Endometrial microvascular endothelial cells (primary cell): ENCODE measurements around the gene PVRIG. TPM values are rescaled to one million over a fixed set of nuclear protein-coding genes. Genes with fewer than 3 reads are reported as not detected.
"Not testable (repeated sequence)": the region's sequence is repeated elsewhere in the genome, so short reads cannot be mapped to it uniquely, and the experiment has no call there.

Experiments
- in situ Hi-C: cut with HindIII; loops from 2 replicates; pipeline ENCODE4 v1.10.0; 2017; ENCODE audit warnings: low sequenced_read_pairs, low pct_unique_long_range_greater_than_20kb; ENCODE audit errors: inconsistent ontology term
- total RNA-seq: library from RNA; depleted of rRNA; stranded (reverse); fragments of >200 nt; gene quantifications from one replicate; pipeline ENCODE4 v1.2.3, GENCODE V29; 2015; ENCODE audit errors: inconsistent ontology term

Gene PVRIG
- total RNA-seq, 1 donor from 2014 or later = not detected

GRCh38 chr7:100221767-100222444 is 2.2 kb downstream of the PVRIG start:
- in situ Hi-C loops = no loop called here

- in situ Hi-C loops = no loop called here
These were observed 2.8 kb downstream of the PVRIG start for GRCh38 chr7:100222445-100223132.

GRCh38 chr7:100223376-100223927 is 3.7 kb downstream of the PVRIG start:
- in situ Hi-C loops = not testable (repeated sequence)

DNA sequence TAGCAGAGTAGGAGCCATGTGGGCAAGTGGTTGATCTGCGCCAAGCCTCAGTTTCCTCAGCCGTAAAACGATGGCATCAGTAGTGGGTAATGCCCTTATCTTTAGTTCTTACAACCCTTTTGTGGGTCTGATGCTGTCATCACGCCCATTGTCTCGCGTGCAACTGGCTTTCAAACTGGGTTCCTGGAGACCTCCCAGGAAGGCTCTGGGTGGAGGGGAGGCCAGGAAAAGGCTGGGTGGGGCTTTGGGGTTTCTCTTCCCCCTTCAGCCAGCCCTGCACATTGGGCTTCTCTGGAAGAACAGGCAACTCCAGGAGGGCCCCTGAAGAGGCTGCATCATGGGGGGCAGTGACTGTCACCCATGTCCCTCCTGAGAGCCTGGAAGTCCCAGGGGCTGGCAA is 5.1 kb downstream of the PVRIG start:
- in situ Hi-C loops = not testable (repeated sequence)

- in situ Hi-C loops = not testable (repeated sequence)
These were observed 15.0 kb downstream of the PVRIG start for GRCh38 chr7:100234660-100235317.

DNA sequence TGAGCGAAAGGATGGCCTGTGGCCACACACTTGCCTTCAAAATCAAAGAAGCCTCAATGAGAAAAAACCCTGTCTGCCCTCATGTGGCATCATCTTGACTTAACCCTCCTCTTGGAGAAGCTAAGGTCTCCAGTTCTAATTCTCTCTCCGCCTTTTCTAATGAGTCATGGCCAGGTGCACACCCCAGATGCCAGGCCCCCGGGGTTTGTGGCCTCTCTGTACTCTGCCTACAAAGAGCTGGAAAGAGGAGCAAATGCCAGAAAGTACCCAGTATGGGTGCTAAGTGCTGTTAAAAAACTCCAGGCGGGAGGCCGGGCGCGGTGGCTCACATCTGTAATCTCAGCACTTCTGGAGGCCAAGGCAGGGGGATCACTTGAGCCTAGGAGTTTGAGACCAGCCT is 20.2 kb downstream of the PVRIG start:
- in situ Hi-C loops = not testable (repeated sequence)

DNA sequence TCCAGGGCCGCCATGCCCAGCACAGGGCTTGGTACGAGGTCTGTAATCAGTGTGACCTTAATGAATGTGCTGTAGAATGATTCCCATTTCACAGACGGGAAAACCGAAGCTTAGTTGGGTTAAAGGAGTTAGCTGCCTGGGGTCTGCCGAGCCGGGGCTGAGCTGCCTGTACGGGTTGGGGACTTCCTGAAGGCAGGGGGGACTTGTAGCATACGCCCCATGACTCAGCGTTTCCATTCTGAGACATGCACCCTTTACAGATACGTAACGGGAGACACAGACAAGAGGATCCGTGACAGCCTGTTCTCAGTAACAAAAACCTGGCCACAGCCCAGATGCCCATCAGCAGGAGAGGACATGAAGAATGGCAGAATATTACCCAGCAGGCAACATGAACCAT is 23.6 kb downstream of the PVRIG start:
- in situ Hi-C loops = not testable (repeated sequence)

- in situ Hi-C loops = not testable (repeated sequence)
These were observed 25.3 kb downstream of the PVRIG start for GRCh38 chr7:100244988-100245605.

- in situ Hi-C loops = not testable (repeated sequence)
These were observed 26.5 kb downstream of the PVRIG start for GRCh38 chr7:100246121-100246864.

- in situ Hi-C loops = not testable (repeated sequence)
These were observed 27.1 kb downstream of the PVRIG start for GRCh38 chr7:100246865-100247137.

DNA sequence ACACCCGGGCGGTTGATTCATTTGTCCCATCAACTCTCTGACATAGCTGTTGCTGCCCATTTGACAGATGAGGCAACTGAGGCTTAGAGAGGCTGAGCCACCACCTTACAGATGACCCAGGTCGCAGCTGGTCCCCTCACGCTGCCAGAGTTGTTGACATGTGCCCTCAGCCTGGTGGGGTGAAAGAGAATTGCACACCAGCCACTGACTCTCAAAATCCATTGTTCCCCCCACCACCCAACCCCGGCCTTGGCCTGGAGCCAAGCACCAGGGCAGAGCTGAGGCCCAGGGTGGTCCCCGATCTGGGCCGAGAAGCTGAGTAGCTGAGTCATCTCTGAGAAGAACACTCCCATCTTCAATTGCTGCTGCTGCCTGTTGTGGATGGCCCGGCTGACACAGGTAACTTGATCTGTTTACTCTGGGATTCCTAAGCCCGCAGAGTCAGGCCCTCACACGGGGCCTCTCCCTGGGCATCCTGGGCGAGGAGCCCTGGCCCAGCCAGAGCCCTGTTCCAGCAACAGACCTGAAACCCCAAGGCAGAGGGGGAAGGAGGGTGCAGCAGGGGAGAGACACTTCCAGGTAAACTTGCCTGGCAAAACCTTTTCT is 27.5 kb downstream of the PVRIG start:
- in situ Hi-C loops = no loop called here

GRCh38 chr7:100248483-100248882 is 28.7 kb downstream of the PVRIG start:
- in situ Hi-C loops = no loop called here

DNA sequence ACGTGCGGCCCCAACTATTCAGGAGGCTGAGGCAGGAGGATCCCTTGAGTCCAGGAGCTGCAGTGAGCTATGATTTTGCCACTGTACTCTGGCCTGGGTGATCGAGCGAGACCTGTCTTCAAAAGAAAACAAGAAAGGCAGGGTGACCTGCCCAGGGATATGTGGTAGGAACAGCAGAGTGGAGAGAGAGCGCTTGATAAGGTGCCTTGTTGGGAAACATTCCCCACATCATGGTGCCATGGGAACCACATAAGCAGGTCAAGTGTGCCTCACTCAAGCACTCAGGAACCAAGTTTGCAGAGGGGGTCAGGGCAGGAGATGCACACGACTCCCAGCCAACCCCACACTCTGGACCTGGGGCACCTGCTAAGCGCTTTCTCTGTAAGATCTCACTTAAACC is 37.3 kb downstream of the PVRIG start:
- in situ Hi-C loops = no loop called here

DNA sequence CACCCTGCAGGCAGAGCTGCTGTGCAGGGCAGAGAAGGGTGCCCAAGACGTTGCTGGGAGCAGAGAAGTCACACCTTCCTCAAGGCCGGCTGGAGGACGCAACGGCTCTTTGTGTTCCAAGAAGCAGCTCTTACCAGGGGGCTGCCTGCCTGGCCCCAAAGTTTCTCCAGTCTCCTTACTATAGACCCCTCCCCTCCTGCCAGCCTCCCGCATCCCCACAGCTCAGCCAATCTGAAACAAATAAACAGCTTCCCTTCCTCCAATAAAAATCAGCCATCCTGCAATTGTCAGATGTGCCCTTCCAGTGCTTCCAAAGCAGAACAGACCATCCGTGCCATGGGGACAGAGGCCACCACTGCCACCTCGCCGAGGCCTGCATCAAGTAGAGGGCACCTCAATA is 40.2 kb downstream of the PVRIG start:
- in situ Hi-C loops = not testable (repeated sequence)

DNA sequence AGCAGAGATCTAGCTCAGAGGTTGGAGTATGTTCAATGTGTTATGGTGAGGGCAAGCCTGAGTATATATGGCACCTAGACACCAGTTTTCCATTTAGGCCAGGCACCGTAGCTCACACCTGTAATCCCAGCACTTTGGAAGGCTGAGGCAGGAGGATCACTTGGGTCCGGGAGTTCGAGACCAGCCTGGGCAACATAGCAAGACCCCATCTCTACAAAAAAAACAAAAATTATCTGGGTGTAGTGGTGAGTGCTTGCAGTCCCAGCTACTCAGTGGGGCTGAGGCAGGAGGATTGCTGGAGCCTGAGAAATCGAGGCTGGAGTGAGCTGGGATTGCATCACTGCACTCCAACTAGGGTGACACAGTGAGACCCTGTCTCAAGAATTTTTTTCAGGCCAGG is 43.1 kb downstream of the PVRIG start:
- in situ Hi-C loops = not testable (repeated sequence)

- in situ Hi-C loops = not testable (repeated sequence)
These were observed 44.5 kb downstream of the PVRIG start for GRCh38 chr7:100264223-100264622.

- in situ Hi-C loops = not testable (repeated sequence)
These were observed 45.0 kb downstream of the PVRIG start for GRCh38 chr7:100264669-100265165.

DNA sequence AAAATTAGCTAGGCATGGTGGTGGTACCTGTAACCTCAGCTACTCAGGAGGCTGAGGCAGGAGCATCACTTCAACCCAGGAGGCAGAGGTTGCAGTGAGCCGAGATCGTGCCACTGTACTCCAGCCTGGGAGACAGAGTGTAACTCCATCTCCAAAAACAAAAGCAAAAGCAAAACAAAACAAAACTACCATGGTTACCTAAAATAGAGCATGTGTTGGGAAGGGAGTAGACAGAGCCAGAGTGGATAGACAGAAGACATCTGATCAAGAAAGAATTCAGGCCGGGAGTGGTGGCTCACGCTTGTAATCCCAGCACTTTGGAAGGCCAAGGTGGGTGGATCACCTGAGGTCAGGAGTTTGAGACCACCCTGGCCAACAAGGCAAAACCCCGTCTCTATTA is 46.1 kb downstream of the PVRIG start:
- in situ Hi-C loops = not testable (repeated sequence)
